Measurements from ENCODE around the gene CLPTM1L.
"Not testable (repeated sequence)": the region's sequence is repeated elsewhere in the genome, so short reads cannot be mapped to it uniquely, and the experiment has no call there.

GRCh38 chr5:1371972-1372342, 27.1 kb upstream of the CLPTM1L start:
- TF ChIP-seq CTCF (IDR thresholded peaks at IDR 0.05; ENCODE audit: poor library complexity); EZH2phosphoT487 (IDR thresholded peaks at IDR 0.05; ENCODE audit: low read depth, severe bottlenecking, unreplicated experiment); EZH2 (IDR thresholded peaks at IDR 0.05; ENCODE audit: borderline replicate concordance): not testable (repeated sequence)
